ENCODE results near the gene NCF4.

The NCF4 gene

GRCh38 chr22:36838119-36839030, 22.4 kb upstream of the NCF4 start:
- no peak for DNase-seq

DNA sequence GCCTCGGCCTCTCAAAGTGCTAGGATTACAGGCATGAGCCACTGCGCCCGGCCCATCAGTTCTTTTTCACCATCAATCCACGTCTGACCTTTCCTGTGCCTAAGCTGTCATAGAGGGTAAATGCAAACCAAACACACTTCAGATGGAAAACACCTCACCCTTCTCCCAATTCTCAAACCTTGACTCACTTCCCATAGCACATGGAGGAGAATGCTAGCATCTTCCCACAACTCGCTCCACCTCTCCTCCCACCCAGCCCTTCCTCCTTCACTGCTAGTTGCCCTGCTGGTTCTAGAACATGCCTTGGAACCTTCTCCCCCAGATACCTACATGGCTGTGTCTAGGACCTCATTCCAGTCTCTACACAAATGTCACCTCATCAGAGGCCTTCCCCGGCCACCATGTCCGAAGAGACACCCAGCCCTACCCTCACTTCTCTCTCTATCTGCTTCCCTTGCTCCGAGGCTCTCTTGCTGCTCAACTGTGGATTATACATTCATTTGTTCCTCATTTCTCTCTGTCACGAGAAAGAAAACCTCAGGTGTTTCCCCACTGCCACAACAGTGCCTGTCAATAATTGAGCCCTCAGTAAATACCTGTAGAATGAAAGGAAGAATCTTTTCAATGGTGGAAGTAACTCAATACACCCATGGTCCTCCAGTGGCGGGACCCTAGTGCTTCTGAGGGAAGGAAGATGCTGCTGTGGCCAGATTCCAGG, 21.3 kb upstream of the NCF4 start:
- no peak for DNase-seq

GRCh38 chr22:36840106-36840505, 20.7 kb upstream of the NCF4 start:
- no peak for DNase-seq

GRCh38 chr22:36846271-36846670, 14.5 kb upstream of the NCF4 start:
- no peak for DNase-seq

GRCh38 chr22:36846949-36847348, 13.9 kb upstream of the NCF4 start:
- no peak for DNase-seq

DNA sequence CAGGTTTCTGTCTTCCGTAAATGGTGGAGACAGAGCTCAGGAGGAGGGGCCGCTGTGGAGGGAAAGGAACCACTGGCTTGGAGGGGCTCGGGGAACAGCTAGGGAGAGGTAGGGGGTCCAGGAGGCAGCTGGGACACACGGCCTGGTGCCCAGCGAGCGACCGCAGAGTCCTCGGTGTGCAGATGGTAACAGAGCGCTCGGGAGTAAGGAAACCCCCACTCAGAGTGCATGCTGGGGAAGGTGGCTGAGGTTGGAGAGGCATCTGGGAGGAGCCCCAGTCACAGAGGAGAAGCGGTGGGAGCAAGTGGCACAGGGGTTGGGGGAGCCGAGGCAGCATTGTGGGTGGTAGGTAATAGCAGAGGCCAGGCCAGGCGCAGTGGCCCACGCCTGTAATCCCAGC, 10.8 kb upstream of the NCF4 start:
- no peak for DNase-seq

DNA sequence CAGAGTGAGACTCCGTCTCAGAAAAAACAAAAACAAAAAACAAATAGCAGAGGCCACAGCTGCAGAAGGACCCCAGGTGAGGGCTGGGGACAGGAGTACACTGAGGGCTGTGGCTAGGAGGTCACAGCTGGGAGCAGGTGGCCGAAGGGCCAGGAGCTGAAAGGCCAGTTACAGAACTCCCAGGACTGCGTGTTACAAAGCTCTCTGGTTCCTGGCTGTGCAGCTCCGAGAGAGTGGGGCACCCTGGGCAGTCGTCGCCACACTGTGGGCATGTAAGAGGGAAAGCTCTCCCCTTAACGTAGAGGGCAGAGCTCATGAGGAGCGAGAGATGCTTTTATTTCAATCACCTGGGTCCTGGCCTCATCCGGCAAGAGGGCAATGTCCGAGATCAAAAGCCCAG, 10.1 kb upstream of the NCF4 start:
- DNase-seq, result no peak

DNA sequence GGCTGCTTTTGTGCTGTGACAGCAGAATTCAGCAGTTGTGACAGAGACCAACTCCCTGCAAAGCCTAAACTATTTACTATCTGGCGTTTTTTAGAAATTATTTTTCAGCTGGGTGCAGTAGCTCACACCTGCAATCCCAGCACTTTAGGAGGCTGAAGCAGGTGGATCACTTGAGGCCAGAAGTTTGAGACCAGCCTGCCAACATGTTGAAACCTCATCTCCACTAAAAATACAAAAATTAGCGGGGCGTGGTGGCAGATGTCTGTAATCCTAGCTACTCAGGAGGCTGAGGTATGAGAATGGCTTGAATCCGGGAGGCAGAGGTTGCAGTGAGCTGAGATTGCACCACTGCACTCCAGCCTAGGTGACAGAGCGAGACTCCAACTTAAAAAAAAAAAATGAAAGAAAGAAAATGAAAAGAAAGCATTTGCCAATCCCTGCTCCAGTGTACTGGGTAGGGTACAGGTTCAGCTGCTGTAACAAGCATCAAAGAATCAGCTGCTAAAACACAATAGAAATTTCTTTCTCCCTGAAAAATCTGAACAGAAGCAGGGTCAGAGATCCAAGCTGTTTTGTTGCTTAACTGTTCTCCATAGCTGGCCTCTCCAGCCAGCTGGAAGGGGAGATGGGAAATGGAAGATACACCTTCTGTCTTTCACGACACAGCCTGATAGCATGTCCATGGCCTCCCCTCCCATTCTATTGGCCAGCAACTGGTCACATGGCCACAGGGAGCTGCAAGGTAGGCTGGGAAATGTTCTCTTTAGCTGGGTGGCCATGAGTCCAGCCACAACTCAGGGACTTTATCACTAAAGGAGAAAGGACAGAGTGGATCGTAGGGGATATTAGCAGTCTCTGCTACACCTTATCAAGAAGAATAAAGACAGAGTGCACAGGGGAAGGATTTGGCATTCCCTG, 8.5 kb upstream of the NCF4 start:
- no peak for DNase-seq

- DNase-seq, result no peak
These were observed 7.3 kb upstream of the NCF4 start for GRCh38 chr22:36853407-36854099.

DNA sequence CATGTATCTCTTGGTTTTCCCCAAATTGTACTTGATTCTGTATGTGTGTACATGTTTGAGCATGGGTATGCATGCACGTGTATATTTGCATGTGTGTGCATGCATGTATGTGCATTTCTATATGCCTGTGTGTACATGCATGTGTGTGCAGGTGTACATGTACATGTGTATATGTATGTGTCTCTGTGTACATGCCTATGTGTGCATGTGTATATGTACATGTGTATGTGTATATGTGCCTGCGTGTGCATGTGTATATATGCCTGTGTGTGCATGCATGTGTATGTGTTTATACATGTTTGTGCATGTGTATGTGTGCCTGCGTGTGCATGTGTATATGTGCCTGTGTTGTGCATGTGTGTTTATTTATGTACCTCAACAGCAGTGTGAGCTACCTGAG, 5.3 kb upstream of the NCF4 start:
- no peak for DNase-seq

DNA sequence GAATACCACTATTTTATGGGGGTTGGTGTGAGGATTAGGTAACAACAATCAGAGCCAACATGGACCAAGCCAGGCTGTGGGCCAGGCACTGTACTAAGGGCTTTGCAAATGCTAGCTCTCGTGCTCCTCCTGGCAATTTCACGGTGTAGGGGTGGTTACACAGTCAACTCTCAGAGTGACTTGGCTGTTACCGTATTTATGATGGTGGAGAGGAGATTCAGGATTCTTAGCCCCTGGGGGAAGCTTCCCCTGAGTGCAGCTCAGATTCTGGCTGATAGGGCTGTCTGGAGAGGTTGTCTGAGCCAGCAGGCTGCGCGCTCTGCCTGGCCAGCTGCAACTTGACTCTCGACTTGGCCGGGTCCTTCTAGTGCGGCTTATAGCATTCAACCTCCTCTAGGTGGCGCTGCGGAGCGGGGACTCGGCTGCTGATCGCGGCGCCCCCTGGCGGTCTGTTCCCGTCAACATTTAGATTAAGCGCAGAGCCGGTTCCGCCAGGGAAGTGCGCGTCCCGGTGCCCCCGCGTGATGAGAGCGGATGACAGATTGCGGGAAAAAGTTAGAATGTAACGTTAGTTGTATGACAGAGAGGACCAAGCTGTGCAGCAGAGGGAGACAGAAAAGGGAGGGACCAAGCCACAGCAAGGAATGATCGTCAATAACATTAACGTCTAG, 4.5 kb upstream of the NCF4 start:
- peak; percentile 9 for DNase-seq

GRCh38 chr22:36856792-36857135, 4.0 kb upstream of the NCF4 start:
- no peak for DNase-seq

GRCh38 chr22:36858156-36858555, 2.6 kb upstream of the NCF4 start:
- DNase-seq, result no peak

DNA sequence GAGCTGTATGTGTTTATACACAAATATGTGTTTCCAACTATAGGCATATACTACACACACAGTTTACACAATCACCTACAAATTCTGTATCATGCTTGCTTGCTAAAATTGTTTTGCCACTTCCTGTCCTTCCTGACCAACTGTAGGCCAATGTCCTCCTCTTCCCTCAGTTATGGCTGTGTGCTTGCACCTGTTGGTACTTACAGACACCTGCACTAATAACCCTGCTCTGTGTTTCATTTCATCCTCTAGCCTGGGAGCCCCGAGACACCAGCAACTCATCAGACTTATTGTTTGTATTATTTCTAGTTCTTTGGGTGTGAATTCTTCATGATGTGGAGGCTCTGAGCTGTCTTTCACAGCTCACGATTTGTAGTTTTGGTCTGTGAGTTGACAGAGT, 1.8 kb upstream of the NCF4 start:
- DNase-seq, result no peak

- DNase-seq, result no peak
These were observed 789 bp upstream of the NCF4 start for GRCh38 chr22:36860017-36860416.

DNA sequence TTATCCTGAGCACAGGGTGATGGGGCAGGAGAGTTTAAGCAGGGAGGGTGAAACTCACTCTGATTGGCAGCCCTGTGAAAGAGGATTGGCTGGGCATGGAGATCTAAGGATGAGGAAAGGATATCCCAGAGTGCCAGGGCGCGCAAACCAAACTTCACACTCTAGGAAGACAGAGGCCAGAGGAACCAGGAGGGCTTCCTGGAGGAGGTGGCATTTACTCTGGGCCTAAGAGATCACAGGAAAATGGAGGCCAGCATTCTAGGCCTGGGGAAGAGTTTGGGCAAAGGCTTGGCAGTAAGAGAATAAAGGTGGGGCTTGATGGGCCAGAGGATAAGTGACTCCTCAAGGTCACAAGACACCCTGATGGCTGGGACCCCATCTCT, 377 bp upstream of the NCF4 start:
- no peak for DNase-seq

- no peak for DNase-seq
These were observed 1.7 kb downstream of the NCF4 start for GRCh38 chr22:36862251-36863242.

- no peak for DNase-seq
These were observed 2.5 kb downstream of the NCF4 start for GRCh38 chr22:36863281-36863680.

DNA sequence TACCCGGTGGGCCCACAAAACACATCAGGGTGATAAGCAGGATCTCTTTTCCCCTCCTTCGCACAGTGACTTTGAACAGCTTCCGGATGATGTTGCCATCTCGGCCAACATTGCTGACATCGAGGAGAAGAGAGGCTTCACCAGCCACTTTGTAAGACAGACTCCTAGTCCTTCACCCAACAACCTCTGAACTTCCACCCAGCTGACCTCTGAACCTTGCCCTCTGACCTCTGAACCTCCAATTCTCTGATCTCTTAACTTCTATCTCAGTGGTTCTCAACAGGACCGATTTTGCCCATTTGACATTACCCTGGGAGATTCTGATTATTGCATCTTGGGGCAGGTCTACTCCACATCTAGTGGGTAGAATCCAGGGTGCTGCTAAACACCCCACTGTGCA, 3.2 kb downstream of the NCF4 start:
- no peak for DNase-seq

GRCh38 chr22:36864454-36865215, 3.8 kb downstream of the NCF4 start:
- no peak for DNase-seq

All from NCI-H1436 treated with DMSO at 0.1 percent for 48 hours (cell line).